DOHH2 (cell line): ENCODE data around the gene ALOX5AP.

Experiments
- H3F3A ChIP-seq: fragments of 200-600 bp; sonication (generic), shearing (Covaris generic); 2 replicates; pipeline ENCODE4 v1.6.0; 2016; ENCODE audit warnings: antibody characterized with exemption, mild to moderate bottlenecking; ENCODE audit not compliant: control insufficient read depth, insufficient read depth
- H3K27ac ChIP-seq: fragments of 200-600 bp; sonication (generic); 2 replicates; pipeline ENCODE4 v1.5.1; 2014; ENCODE audit warnings: low read depth, mild to moderate bottlenecking, low read length, moderate library complexity
- H3K27me3 ChIP-seq: fragments of 200-600 bp; sonication (generic); 2 replicates; pipeline ENCODE4 v1.6.1; 2014; ENCODE audit warnings: mild to moderate bottlenecking, low read length, mixed read lengths; ENCODE audit not compliant: control insufficient read depth
- H3K36me3 ChIP-seq: fragments of 200-600 bp; sonication (generic); 2 replicates; pipeline ENCODE4 v1.6.1; 2014; ENCODE audit warnings: mild to moderate bottlenecking, low read length, moderate library complexity, mixed read lengths; ENCODE audit not compliant: control insufficient read depth
- H3K4me1 ChIP-seq: fragments of 200-600 bp; sonication (generic); 2 replicates; pipeline ENCODE4 v1.6.1; 2014; ENCODE audit warnings: mild to moderate bottlenecking, low read length, mixed read lengths; ENCODE audit not compliant: control insufficient read depth
- H3K4me2 ChIP-seq: fragments of 200-600 bp; sonication (generic); 2 replicates; pipeline ENCODE4 v1.6.0; 2014; ENCODE audit warnings: mild to moderate bottlenecking, low read length, moderate library complexity
- H3K4me3 ChIP-seq: fragments of 200-600 bp; sonication (generic); 2 replicates; pipeline ENCODE4 v1.5.1; 2014; ENCODE audit warnings: mild to moderate bottlenecking, low read length, mixed read lengths
- H3K79me2 ChIP-seq: fragments of 200-600 bp; sonication (generic); 2 replicates; pipeline ENCODE4 v1.6.1; 2014; ENCODE audit warnings: mild to moderate bottlenecking, low read length, mixed read lengths; ENCODE audit not compliant: control insufficient read depth
- H3K9me2 ChIP-seq: fragments of 200-600 bp; sonication (generic); replicated peaks from 2 replicates; pipeline ENCODE4 v1.6.1; 2014; ENCODE audit warnings: mild to moderate bottlenecking, low read length, mixed read lengths; ENCODE audit not compliant: control insufficient read depth
- H3K9me3 ChIP-seq: fragments of 200-600 bp; sonication (generic); 2 replicates; pipeline ENCODE4 v1.6.1; 2014; ENCODE audit warnings: antibody characterized with exemption, low read length, mixed read lengths; ENCODE audit not compliant: control insufficient read depth, insufficient read depth
- H4K20me1 ChIP-seq: fragments of 200-600 bp; sonication (generic); 2 replicates; pipeline ENCODE4 v1.6.0; 2014; ENCODE audit warnings: low read depth, mild to moderate bottlenecking, antibody characterized with exemption, low read length, moderate library complexity; ENCODE audit not compliant: control insufficient read depth, insufficient read depth
- CTCF ChIP-seq: fragments of 200-600 bp; sonication (generic); IDR thresholded peaks from one replicate; pipeline ENCODE4 v1.5.1; 2014; ENCODE audit warnings: antibody characterized with exemption, mild to moderate bottlenecking, low read depth, low read length; ENCODE audit not compliant: poor library complexity, severe bottlenecking
- EZH2phosphoT487 ChIP-seq: fragments of 200-600 bp; sonication (generic); IDR thresholded peaks from 2 replicates; pipeline ENCODE4 v1.6.1; 2017; ENCODE audit warnings: borderline replicate concordance, mild to moderate bottlenecking, antibody characterized with exemption, low read length, moderate library complexity, mixed read lengths

ALOX5AP gene

GRCh38 chr13:30730526-30730925, 4.8 kb upstream of the ALOX5AP start:
- H3F3A ChIP-seq, result no peaks in the 10 kb centered on the region
- H3K27me3 ChIP-seq, result no peaks in the 10 kb centered on the region
- TF ChIP-seq CTCF (no peak), EZH2phosphoT487 (no peak)
- H3K4me2 ChIP-seq, result no peak overlapping the region
- H4K20me1 ChIP-seq, result no peaks in the 10 kb centered on the region
- H3K27ac ChIP-seq, result no peak overlapping the region
- H3K9me3 ChIP-seq, result no peaks in the 10 kb centered on the region
- peaks cover 1% of the 10 kb centered on the region for H3K79me2 ChIP-seq
- H3K4me1 ChIP-seq, result peaks cover 15% of the 10 kb centered on the region
- no peaks in the 10 kb centered on the region for H3K9me2 ChIP-seq
- H3K4me3 ChIP-seq, result no peak overlapping the region
- H3K36me3 ChIP-seq, result no peaks in the 10 kb centered on the region

GRCh38 chr13:30731361-30732045, 3.8 kb upstream of the ALOX5AP start:
- H3K27ac ChIP-seq, result no peak overlapping the region
- no peaks in the 10 kb centered on the region for H3K9me2 ChIP-seq
- no peak for TF ChIP-seq EZH2phosphoT487
- no peak for TF ChIP-seq CTCF
- no peaks in the 10 kb centered on the region for H4K20me1 ChIP-seq
- no peaks in the 10 kb centered on the region for H3K9me3 ChIP-seq
- H3K27me3 ChIP-seq, result no peaks in the 10 kb centered on the region
- H3K4me2 ChIP-seq, result no peak overlapping the region
- no peaks in the 10 kb centered on the region for H3F3A ChIP-seq
- peaks cover 11% of the 10 kb centered on the region for H3K79me2 ChIP-seq
- no peaks in the 10 kb centered on the region for H3K36me3 ChIP-seq
- no peak overlapping the region for H3K4me3 ChIP-seq
- H3K4me1 ChIP-seq, result peaks cover 24% of the 10 kb centered on the region

GRCh38 chr13:30732046-30732390, 3.3 kb upstream of the ALOX5AP start:
- Histone ChIP-seq H3K36me3 (no peaks in the 10 kb centered on the region; the same call in 1 of the 2 replicates), H3K9me3 (no peaks in the 10 kb centered on the region), H3K4me3 (no peak overlapping the region), H3K27ac (no peak overlapping the region), H3K27me3 (no peaks in the 10 kb centered on the region), H3K9me2 (no peaks in the 10 kb centered on the region), H3F3A (no peaks in the 10 kb centered on the region), H3K79me2 (peaks cover 16% of the 10 kb centered on the region), H3K4me2 (no peak overlapping the region), H4K20me1 (no peaks in the 10 kb centered on the region), H3K4me1 (peaks cover 30% of the 10 kb centered on the region)
- no peak for TF ChIP-seq CTCF
- TF ChIP-seq EZH2phosphoT487, result no peak
